HL-60 (cell line): ENCODE data around the gene PIK3CD.
A peak's percentile ranks its signal among the peaks of the same experiment; 100 is the strongest.

Experiments
- DNase-seq, 2 experiments: peaks; one replicate each; pipeline ENCODE4 v3.0.0-alpha.2; 2010 to 2020; ENCODE audit warnings: low read depth in 1 of 2, low spot score in 1 of 2
- H3K27ac ChIP-seq: fragments of 250-450 bp; sonication (Bioruptor Pico); replicated peaks from 2 replicates; pipeline ENCODE4 v1.5.1; 2020; ENCODE audit warnings: mild to moderate bottlenecking, moderate library complexity
- H3K27me3 ChIP-seq: fragments of 250-450 bp; sonication (Bioruptor Pico); 2 replicates; pipeline ENCODE4 v1.5.1; 2021; ENCODE audit warnings: mild to moderate bottlenecking, moderate library complexity; ENCODE audit not compliant: insufficient read depth, poor library complexity, severe bottlenecking
- H3K4me3 ChIP-seq: replicated peaks from 2 replicates; pipeline ENCODE4 v1.5.1; 2011; ENCODE audit warnings: mild to moderate bottlenecking, control low read depth, low read length; ENCODE audit not compliant: insufficient read depth
- GABPA ChIP-seq: IDR thresholded peaks from 2 replicates; pipeline ENCODE4 v1.6.1; 2012; ENCODE audit warnings: low read depth
- POLR2AphosphoS5 ChIP-seq: IDR thresholded peaks from 2 replicates; pipeline ENCODE4 v1.6.1; 2012; ENCODE audit warnings: low read depth
- SPI1 ChIP-seq: IDR thresholded peaks from 2 replicates; pipeline ENCODE4 v1.6.1; 2012; ENCODE audit warnings: low read depth, mild to moderate bottlenecking, borderline replicate concordance
- long read RNA-seq: library from polyadenylated mRNA; unstranded; transcript quantifications from one replicate; pipeline ENCODE4 v2.0.0, GENCODE V29; 2020
- TF ChIP-seq, protein P1 (sequence below): IDR thresholded peaks from one replicate; pipeline ENCODE4 v1.5.1; 2011; ENCODE audit warnings: low read length, control low read depth, inconsistent platforms; ENCODE audit not compliant: insufficient read depth
- TF ChIP-seq, protein P2 (sequence below): IDR thresholded peaks from 2 replicates; pipeline ENCODE4 v1.6.1; 2012; ENCODE audit warnings: low read depth; ENCODE audit not compliant: insufficient replicate concordance

Gene PIK3CD
- long read RNA-seq, full-length matches to known transcripts = 74 of 312 reads
- long read RNA-seq, partial matches to known transcripts = 72 of 312 reads
- long read RNA-seq, other reads (novel, unspliced or antisense) = 166 of 312 reads

DNA sequence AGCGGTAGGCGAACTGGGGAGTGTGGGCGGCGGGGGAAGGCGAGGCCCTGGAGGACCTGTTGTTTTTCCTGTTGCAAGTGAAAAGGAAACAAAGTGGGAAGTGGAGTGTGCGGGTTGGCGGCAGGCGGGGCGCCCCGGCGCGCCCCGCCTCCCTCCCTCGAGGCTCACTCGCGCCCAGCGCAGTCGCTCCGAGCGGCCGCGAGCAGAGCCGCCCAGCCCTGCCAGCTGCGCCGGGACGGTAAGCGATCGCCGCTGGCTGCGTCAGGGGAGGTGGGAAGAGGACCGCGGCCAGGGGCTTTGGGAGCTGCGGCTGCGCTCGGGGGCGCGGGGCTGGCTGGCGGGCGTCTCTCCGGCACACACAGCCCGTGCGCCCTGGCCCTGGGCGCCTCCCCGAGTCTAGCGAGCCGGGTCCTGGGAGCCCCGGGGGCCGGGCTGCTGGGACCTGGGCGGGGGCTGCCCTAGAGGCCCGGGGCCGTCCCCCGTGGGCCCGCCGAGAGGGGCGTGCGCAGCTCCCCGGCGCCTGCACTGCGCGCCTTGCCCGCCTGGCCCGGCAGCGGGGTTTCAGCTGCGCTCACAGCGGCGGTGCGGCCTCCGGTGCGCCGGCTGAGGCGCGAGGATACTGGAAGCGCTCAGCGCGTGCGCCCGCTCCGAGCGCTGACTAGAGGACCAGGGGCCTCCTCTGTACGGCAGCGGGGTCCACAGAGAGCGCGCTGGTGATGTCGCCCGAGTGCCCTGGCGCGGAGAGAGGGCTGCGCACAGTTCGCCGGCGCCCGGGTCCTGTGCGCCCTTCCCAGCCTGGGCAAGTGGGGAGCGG lies at the start of gene PIK3CD:
Gene PIK3CD (plus strand): TSS at position 167 of the 814 bp plus-strand sequence. CDS start 58,725 bp downstream, outside the sequence.
- DNase-seq = peak in 1 of 2 experiments; percentile 56
- H3K27ac ChIP-seq = peak within 1 kb of the TSS; percentile 93
- H3K27me3 ChIP-seq = no peaks in the 10 kb centered on the region
- peak; percentile 71; the same call in 1 of the 2 replicates for TF ChIP-seq POLR2AphosphoS5
- TF ChIP-seq SPI1 = peak; percentile 31; the same call in 1 of the 2 replicates
- TF ChIP-seq GABPA = no peak
- TF ChIP-seq, protein P1, sequence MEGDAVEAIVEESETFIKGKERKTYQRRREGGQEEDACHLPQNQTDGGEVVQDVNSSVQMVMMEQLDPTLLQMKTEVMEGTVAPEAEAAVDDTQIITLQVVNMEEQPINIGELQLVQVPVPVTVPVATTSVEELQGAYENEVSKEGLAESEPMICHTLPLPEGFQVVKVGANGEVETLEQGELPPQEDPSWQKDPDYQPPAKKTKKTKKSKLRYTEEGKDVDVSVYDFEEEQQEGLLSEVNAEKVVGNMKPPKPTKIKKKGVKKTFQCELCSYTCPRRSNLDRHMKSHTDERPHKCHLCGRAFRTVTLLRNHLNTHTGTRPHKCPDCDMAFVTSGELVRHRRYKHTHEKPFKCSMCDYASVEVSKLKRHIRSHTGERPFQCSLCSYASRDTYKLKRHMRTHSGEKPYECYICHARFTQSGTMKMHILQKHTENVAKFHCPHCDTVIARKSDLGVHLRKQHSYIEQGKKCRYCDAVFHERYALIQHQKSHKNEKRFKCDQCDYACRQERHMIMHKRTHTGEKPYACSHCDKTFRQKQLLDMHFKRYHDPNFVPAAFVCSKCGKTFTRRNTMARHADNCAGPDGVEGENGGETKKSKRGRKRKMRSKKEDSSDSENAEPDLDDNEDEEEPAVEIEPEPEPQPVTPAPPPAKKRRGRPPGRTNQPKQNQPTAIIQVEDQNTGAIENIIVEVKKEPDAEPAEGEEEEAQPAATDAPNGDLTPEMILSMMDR = no peak
- TF ChIP-seq, protein P2, sequence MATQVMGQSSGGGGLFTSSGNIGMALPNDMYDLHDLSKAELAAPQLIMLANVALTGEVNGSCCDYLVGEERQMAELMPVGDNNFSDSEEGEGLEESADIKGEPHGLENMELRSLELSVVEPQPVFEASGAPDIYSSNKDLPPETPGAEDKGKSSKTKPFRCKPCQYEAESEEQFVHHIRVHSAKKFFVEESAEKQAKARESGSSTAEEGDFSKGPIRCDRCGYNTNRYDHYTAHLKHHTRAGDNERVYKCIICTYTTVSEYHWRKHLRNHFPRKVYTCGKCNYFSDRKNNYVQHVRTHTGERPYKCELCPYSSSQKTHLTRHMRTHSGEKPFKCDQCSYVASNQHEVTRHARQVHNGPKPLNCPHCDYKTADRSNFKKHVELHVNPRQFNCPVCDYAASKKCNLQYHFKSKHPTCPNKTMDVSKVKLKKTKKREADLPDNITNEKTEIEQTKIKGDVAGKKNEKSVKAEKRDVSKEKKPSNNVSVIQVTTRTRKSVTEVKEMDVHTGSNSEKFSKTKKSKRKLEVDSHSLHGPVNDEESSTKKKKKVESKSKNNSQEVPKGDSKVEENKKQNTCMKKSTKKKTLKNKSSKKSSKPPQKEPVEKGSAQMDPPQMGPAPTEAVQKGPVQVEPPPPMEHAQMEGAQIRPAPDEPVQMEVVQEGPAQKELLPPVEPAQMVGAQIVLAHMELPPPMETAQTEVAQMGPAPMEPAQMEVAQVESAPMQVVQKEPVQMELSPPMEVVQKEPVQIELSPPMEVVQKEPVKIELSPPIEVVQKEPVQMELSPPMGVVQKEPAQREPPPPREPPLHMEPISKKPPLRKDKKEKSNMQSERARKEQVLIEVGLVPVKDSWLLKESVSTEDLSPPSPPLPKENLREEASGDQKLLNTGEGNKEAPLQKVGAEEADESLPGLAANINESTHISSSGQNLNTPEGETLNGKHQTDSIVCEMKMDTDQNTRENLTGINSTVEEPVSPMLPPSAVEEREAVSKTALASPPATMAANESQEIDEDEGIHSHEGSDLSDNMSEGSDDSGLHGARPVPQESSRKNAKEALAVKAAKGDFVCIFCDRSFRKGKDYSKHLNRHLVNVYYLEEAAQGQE = no peak
- H3K4me3 ChIP-seq = peak within 1 kb of the TSS; percentile 75

DNA sequence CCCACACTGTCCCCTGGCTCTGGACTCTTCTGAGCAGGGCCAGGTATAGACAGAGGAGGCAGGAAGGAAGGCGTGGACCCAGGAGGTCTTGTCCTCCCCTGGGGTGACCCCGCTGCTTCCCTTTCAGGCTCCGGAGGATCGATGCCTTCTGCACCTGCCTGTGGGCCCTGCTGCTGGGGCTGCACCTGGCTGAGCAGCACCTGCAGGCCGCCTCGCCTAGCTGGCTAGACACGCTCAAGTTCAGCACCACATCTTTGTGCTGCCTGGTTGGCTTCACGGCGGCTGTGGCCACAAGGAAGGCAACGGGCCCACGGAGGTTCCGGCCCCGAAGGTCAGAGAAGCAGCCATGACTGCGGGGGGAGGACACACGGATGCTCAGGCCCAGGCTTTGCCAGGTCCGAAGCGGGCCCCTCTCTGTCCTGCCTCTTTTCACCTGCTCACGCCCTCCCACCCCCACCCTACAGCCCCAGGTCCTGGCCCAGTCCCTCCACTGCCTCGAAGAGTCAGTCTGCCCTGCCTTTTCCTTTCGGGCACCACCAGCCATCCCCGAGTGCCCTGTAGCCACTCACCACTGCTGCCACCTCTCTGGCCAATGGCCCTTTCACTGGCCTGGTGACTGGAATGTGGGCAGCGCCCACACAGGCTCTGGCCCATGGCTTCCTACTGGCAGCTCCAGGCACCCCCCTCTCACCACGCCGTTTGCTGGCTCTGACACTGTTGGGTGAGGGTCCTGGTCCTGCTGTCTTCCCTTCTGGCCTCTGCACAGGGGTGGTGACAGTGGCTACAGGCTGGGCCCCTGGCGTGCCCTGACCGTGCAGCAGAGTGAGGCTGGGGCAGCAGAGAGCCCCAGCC lies 49.4 kb upstream of the PIK3CD start:
- Histone ChIP-seq H3K27me3 (no peaks in the 10 kb centered on the region), H3K4me3 (no peak overlapping the region), H3K27ac (no peak overlapping the region)
- TF ChIP-seq GABPA (no peak), POLR2AphosphoS5 (no peak), SPI1 (no peak)
- TF ChIP-seq, protein P1 = no peak
- TF ChIP-seq, protein P2 = no peak
- no peak for DNase-seq

DNA sequence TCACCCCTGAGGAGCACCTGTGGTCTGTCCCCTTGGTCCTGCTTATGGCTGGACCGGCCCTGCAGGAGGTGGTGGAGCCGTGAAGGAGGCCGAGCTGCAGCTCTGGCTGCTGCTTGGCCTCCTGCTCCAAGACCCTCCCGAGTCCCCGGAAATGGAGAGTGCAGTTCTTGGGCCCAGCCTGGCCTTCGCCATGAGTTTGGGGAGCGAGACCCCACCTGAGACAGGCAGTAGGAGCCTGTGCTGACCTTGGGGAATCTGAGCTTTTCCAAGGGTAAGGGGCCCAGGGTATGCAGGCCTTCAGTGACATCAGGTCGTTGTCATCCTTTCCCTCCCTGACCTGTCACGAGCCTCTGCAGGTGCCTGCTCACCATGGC lies 48.8 kb upstream of the PIK3CD start:
- TF ChIP-seq, protein P1 = no peak
- TF ChIP-seq, protein P2 = no peak
- no peak for TF ChIP-seq POLR2AphosphoS5
- no peak for TF ChIP-seq GABPA
- TF ChIP-seq SPI1 = no peak
- H3K27ac ChIP-seq = no peak overlapping the region
- no peaks in the 10 kb centered on the region for H3K27me3 ChIP-seq
- no peak overlapping the region for H3K4me3 ChIP-seq
- no peak for DNase-seq
